Stimulated activated CD8-positive, alpha-beta memory T cell treated with anti-CD3 and anti-CD28 coated beads, Interleukin-15, amount 100 ng/mL, for 1 hour (primary cell): ENCODE results near the gene GEMIN2.
"Not testable (repeated sequence)": the region's sequence is repeated elsewhere in the genome, so short reads cannot be mapped to it uniquely, and the experiment has no call there.

ENCODE experiments used
- DNase-seq: peaks from one replicate; pipeline ENCODE4 v3.0.0-alpha.2; 2020; ENCODE audit warnings: low read depth

The GEMIN2 gene

DNA sequence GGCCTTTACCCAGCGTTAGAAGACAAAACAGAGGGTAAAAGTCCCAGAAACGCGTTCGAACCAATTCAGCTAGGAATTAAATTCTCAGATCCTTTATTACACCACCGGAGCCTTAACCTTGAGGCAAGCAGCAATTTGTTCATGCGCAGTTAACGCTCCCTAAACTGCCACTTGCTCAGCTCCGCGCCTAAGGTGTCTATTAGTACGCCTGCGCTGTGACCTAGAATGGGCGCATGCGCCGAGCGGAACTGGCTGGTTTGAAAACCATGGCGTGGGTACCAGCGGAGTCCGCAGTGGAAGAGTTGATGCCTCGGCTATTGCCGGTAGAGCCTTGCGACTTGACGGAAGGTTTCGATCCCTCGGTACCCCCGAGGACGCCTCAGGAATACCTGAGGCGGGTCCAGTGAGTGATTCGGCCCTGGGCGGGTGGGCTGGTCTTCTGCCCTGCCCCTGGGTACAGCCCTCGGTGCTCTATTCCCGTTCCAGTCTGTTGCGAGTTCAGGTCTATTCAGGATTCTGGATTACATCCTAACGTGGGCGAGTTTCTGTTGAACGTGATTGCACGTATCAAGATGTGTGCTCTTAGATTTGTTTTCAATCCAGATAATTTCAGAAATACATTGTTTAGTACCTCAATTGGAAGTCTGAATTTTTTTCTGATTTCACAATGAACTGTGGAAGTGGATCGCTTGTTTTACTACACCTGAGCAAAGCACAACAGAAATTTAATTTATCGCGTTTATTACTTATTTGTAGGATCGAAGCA, at the start of gene GEMIN2:
Gene GEMIN2 (plus strand): TSS at position 251 of the 766 bp plus-strand sequence. CDS start 16 bp downstream, at position 267.
- DNase-seq: peak; percentile 88

DNA sequence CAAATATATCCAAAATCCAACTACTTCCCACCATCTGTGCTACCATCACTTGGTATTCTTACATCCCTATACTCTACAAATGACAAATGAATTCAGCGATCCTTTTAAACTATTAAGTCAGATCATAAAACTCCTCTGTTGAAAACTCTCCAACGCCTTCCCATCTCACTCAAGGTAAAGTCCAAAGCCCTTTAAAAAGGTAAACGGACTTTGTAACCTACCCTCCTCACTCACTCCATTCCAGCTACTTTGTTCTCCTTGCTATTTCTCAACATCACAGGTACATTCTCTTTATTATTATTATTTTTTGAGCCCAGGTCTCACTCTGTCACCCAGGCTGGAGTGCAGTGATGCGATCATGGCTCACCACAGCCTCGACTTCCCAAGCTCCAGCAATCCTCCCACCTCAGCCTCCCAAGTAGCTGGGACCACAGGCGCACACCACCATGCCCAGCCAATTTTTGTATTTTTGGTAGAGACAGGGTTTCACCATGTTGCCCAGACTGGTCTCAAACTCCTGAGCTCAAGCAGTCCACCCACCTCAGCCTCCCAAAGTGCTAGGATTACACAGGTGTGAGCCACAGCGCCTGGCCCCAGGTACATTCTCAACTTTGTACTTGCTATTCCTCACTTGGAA, 44.8 kb upstream of the GEMIN2 start:
- not testable (repeated sequence) for DNase-seq

- DNase-seq: no peak
Measured at GRCh38 chr14:39069923-39070322, 44.2 kb upstream of the GEMIN2 start.

DNA sequence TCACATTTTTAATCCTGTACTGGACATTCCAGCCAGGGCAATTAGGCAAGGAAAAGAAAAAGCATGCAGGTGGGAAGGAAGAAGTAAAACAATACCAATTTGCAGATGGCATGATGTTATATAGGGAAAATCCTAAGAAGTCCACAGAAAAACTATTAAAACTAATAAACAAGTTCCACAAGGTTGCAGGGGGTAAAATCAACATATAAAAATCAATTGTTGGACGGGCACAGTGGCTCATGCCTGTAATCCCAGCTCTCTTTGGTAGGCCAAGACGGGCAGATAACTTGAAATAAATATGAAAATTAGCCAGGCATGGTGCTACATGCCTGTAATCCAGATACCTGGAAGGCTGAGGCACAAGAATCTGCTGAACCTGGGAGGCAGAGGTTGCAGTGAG, 43.0 kb upstream of the GEMIN2 start:
- no peak for DNase-seq

- no peak for DNase-seq
Measured at GRCh38 chr14:39080886-39081285, 33.2 kb upstream of the GEMIN2 start.

DNA sequence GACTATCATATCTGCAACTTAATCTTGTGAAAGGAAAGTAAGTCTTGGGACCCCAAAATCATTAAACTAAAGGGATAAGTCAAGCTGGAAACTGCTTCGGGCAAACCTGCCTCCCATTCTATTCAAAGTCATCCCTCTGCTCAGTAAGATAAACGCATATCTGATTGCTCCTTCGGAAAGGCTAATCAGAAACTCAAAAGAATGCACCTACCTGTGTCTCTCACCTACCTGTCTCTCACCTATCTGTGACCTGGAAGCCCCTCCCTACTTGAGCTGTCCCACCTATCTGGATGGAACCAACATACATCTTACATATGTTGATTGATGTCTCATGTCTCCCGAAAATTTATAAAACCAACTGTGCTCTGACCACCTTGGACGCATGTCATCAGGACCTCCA, 31.0 kb upstream of the GEMIN2 start:
- no peak for DNase-seq

DNA sequence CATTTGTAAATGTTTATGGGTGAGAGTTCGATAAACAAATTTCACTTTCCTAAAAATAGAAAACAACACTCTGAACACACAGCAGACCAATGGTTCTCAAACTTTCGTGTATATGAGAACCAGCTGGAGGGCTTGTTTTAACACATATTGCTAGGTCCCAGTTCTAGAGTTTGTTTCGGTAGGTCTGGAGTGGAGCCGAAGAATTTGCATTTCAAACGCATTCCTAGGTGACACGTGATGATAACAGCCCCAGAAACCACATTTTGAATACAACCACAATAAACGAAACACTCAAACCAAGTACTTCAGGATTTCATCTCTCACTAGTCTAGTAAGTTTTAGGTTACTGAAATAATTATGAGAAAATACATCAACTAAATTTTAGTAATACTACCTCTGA, 28.2 kb upstream of the GEMIN2 start:
- DNase-seq: no peak

- DNase-seq: no peak
Measured at GRCh38 chr14:39087493-39087892, 26.6 kb upstream of the GEMIN2 start.

- DNase-seq: no peak
Measured at GRCh38 chr14:39090548-39091111, 23.5 kb upstream of the GEMIN2 start.

DNA sequence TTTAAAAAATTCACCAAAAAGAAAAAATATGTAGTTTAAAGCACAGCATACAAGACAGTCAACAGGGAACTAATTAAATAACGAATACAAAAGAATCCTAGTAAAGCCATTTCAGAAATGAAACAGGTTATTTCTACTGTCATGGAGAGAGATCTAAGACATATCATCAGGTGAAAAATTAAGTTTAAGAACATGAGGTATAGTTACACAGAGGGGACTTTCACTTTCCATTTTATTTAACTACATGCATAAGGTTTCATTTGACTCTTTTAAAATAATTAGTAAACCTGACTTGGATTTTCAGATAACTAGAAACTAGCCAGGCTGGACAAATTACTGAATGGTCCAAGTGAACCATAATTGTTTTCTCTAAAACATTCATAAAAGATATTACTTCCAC, 22.4 kb upstream of the GEMIN2 start:
- DNase-seq: no peak

GRCh38 chr14:39094515-39094914, 19.6 kb upstream of the GEMIN2 start:
- no peak for DNase-seq

- no peak for DNase-seq
Measured at GRCh38 chr14:39097159-39097558, 17.0 kb upstream of the GEMIN2 start.

GRCh38 chr14:39099215-39099614, 14.9 kb upstream of the GEMIN2 start:
- DNase-seq: not testable (repeated sequence)

DNA sequence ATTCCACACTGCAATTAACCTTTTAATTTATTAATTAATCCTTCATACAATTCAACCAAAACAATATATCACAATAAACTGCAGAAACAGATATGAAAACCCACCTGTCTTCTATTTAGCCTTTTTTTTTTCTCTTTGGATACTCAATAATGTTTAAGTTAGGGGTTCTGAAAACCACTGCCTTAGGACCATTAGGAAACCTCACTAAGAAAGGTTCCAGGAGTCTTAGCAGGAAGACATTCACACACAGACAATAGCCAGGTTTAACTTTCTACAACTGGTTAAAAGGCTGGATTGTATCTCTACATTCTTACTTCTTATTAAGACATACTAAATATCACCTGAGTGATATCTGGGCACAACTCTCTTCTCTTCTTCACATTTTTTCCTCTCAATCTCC, 14.4 kb upstream of the GEMIN2 start:
- no peak for DNase-seq

DNA sequence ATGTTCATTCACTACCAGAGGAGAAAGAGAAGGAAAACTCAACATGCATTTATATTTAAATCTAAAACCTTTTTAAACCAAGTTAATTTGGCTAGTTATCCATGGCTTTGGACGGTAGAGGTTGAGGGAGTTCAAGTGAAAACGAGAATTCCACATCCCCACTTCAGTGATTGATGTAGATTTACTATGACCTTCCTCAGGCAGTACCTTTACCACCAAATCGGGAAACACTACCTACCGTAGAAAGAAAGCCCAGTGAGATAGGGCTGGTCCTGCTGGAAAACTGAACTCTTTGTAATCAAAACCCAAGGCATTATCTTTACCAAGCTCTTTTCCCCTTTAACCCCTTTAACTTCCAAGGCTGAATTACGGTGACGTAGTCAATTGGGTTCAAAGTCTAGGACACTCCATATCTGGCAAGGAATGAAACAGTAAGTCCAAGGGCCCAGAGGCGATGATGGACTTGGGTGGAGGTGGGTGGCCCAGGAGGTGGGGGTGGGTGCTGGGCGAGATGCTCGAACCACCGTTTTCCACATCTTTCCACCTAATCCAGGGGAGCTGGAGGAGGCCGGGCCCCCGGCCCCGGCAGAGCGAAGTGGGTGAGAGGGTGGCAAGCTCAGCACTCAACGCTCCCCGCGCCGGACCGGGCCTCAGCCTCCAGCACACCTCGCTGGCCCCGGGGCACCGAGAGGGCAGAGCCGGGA, 11.7 kb upstream of the GEMIN2 start:
- DNase-seq: no peak

DNA sequence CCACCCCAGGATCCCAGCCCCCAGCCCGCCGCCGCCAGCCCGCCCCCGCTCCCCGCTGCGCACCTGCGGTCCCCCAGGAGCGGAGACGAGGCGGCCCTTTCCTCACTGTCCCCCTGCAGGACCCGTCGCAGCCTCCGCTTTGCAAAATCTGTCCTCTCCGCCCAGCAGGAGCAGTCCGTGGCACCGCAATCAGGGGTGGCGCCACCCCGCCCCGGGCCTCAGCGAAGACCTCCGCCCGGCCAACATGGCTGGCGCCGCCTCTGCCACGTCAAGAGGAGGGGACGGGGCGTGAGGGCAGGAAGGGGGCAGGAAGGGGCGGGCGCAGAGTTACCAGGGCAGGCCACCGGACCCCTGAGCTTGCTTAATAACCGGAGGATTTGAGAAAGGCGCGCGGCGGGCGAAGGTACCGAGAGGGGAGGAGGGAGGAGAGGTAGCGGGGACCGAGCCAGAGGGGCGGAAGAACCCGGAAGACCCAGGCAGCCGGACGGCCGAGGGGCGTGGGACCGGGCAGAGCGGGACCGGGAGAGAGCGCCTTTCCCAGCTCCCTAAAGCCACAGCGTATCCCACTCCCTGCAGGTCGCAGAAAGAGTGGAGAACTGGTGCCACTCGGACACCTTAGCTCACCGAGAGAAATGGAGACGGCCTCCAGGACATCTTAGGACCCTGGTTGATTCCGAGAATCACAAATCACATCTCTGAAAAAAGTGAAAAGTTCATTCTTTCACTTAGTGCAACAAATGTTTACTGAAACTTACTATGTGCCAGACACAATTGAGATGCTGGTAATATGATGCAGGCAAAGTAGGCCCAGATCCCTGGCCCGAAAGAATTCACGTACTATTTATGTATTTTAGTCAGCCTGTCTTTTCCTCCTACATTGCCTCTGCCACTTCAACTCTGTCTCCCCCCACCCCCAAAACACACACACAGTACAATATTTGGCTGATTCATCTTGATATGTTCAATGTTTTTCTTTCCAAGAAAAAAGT, 10.9 kb upstream of the GEMIN2 start, which contains the start of gene SEC23A:
Gene SEC23A (minus strand): TSS at position 267 of the 989 bp plus-strand sequence. CDS start 7,117 bp downstream, outside the sequence.
- peak; percentile 71 for DNase-seq

DNA sequence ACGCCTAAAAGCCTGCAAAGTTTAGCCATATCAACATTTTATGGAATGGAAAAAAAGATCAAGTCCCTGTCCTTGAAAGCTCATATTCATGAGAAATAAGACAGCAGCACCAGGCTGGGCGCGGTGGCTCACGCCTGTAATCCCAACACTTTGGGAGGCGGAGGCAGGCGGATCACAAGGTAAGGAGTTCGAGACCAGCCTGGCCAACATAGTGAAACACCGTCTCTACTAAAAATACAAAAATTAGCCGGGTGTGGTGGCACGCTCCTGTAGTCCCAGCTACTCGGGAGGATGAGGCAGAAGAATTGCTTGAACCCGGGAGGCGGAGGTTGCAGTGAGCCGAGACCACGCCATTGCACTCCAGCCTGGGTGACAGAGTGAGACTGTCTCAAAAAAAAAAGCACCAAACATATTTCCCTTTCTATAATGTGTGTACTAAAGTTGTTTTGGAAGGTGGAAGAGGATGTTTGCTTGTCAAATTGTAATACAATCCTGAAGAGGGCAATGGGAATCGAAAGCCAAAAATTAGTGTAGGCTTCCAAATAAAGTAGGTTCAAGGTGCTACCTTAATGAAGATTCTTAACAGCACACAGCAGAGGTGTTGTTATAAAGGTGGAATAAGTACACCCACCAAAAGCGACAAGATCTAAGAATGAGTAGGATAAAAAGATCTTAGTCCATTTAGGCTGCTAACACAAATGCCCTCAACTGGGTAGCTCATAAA, 9.9 kb upstream of the GEMIN2 start:
- DNase-seq: not testable (repeated sequence)

GRCh38 chr14:39107591-39107996, 6.5 kb upstream of the GEMIN2 start:
- no peak for DNase-seq

DNA sequence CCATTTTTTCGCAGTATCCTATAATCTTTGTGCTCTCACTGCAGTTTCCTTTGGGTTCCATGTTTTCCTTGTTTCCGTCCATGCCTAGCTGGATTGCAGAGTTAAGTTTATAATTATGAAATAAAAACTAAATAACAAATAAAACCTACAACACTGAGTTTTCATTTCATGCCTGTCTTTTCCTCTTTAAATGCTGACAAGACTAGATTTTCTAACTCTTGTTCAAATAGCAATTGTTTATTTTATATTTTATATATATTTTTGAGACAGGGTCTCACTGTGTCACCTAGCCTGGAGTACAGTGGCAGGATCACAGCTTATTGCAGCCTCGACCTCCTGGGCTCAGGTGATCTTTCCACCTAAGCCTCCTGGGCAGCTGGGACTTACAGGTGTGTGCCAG, 5.3 kb upstream of the GEMIN2 start:
- DNase-seq: no peak

DNA sequence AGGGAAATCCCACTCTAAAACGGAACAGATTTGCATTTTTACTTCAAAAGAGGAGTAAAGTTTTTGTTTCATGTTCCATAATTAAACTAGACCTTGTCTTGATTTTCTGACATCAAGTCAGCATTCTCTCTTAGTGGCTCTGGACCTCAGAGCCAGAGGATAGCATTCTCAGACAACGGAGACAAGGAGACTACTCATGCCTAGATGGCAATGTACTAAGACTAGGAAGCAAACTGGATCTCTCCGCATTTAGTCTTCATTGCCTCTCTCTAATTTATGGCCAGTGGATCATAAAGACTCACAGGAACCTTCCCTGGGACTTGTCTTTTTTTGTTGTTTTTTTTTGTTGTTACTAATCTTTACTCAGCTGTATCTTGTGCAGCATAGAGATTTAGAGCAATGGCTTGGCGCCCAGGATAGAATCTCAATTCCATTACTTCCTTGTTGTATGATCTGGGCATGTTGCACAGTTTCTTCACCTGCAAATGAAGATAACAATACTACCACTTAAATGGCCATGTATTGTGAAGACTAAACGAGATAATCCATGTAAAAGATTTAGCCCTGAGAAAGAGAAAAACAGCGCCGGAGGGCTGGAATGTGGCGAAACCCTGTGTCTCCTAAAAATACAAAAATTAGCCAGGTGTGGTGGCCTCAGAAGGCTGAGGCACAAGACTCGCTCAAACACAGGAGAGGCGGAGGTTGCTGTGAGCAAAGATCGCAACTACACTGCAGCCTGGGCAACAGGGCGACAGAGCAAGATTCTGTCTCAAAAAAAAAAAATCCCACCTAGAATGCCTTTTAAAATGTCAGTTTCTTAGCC, 4.0 kb upstream of the GEMIN2 start:
- DNase-seq: no peak
